ENCODE results near the gene FAM78A.

- no peak for TF ChIP-seq CTCF (IDR thresholded peaks at IDR 0.05; ENCODE audit: poor library complexity, severe bottlenecking)
- TF ChIP-seq EZH2 (IDR thresholded peaks at IDR 0.05; ENCODE audit: borderline replicate concordance, insufficient read depth, low read length, poor library complexity, severe bottlenecking) = no peak
- no peak for TF ChIP-seq RAD21 (conservative IDR thresholded peaks at IDR 0.05)
- TF ChIP-seq EP300 (conservative IDR thresholded peaks at IDR 0.05; ENCODE audit: poor library complexity, severe bottlenecking) = no peak
- no peak for TF ChIP-seq MXI1 (conservative IDR thresholded peaks at IDR 0.05; ENCODE audit: poor library complexity, severe bottlenecking)
- no peak for TF ChIP-seq POLR2AphosphoS5 (IDR thresholded peaks at IDR 0.05)
- TF ChIP-seq REST (IDR thresholded peaks at IDR 0.05; ENCODE audit: borderline replicate concordance) = no peak
Observed at GRCh38 chr9:131296460-131296859, 20.1 kb upstream of the FAM78A start.
